GM19025 (cell line): ENCODE measurements around the gene MCHR1.
"Not testable (repeated sequence)": the region's sequence is repeated elsewhere in the genome, so short reads cannot be mapped to it uniquely, and the experiment has no call there.

Experiments used
- ATAC-seq: cut with Tn5 transposase; IDR thresholded peaks from one replicate; pipeline ENCODE4 v1.9.1; 2021; ENCODE audit warnings: mild to moderate bottlenecking, low read depth, moderate library complexity; ENCODE audit not compliant: unreplicated experiment

The MCHR1 gene

DNA sequence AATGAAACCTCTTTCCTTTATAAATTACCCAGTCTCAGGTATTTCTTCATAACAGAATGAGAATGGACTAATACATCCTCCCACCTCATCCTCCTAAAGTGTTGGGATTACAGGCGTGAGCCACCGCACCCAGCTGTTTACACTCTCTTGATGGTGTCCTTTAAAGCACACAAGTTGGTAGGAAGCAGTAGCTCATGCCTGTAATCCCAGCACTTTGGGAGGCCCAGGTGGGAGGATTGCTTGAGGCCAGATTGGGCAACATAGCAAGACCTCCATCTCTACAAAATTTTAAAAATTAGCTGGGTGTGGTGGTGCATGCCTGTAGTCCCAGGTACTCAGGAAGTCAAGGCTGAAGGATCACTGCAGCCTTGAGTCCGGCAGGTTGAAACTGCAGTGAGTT is 23.3 kb upstream of the MCHR1 start:
- ATAC-seq: not testable (repeated sequence)

DNA sequence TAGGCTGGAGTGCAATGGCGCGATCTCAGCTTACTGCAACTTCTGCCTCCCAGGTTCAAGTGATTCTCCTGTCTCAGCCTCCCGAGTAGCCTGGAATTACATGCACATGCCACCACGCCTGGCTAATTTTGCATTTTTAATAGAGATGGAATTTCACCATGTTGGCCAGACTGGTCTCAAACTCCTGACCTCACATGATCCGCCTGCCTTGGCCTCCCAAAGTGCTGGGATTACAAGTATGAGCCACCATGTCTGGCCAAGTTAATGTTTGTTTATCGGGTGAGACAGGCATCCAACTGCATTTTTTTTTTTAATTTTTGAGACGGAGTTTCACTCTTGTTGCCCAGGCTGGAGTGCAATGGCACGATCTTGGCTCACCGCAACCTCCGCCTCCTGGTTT is 22.6 kb upstream of the MCHR1 start:
- ATAC-seq: not testable (repeated sequence)

DNA sequence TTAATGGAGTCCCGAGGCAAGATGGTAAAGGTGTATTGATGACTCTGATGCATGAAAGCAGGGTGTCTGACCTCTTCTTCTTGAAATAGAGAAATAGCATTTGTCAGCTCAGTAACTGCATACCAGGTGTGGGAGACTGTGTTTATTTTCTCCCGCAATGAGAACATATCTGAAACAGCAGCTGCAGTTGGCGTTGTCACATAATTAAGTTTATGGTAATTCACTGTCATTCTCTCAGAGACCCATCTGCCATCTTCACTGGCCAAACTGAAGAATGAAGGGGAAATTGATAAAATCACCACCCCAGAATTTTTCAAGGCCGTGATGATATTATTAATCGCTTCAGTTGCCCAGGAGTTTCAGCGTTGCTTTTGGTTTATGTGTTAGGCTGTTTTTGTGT is 20.1 kb upstream of the MCHR1 start:
- no peak for ATAC-seq

DNA sequence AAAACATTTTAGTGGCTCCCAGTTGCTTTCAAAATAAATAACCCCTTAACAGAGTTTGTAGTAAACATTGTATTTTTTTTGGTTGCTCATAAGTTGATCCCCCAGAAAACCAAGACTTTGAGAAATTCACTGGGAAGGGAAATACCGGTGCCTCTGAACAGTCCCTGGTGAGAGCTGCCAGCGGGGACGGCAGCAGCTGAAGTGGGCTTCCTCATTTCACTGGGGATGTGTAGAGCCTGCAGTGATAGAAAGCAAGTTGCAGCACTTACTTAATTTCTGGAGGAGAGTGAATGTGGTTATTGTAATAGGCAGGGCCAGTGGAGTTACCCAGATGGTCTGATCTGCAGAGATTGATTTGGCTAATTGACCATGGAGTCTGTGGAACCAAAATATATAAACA is 18.6 kb upstream of the MCHR1 start:
- no peak for ATAC-seq

DNA sequence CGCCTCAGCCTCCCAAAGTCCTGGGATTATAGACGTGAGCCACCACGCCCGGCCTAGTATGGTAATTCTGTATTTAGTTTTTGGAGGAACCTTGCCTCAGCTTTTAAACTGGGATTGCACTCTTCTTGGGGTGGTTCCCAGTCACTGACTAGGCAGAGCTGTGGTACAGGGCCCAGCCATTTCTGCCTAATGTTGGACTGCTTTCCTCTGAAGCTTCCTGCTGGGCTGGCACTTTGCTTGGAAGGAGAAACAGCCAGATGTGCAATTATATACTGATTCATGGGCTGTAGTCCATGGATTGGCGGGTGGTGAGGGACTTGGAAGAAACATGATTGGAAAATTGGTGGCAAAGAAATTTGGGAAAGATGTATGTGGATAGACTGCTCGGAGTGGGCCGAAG is 17.6 kb upstream of the MCHR1 start:
- ATAC-seq: no peak

DNA sequence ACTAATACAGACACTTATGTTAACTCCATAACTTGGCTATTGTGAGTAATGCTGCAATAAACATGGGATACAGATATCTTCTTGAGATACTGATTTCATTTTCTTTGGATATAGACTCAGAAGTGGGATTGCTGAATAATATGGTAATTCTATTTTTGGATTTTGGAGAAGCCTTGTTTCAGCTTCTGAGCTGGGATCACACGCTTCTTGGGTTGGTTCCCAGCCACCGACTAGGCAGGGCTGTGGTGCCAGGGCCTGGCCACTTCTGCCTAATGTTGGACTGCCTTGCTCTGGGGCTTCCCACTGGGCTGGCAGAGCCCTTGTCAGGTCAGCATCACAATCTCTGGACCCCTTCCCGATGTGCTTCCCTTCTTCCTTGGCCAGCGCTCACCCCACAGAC is 14.0 kb upstream of the MCHR1 start:
- ATAC-seq: no peak

DNA sequence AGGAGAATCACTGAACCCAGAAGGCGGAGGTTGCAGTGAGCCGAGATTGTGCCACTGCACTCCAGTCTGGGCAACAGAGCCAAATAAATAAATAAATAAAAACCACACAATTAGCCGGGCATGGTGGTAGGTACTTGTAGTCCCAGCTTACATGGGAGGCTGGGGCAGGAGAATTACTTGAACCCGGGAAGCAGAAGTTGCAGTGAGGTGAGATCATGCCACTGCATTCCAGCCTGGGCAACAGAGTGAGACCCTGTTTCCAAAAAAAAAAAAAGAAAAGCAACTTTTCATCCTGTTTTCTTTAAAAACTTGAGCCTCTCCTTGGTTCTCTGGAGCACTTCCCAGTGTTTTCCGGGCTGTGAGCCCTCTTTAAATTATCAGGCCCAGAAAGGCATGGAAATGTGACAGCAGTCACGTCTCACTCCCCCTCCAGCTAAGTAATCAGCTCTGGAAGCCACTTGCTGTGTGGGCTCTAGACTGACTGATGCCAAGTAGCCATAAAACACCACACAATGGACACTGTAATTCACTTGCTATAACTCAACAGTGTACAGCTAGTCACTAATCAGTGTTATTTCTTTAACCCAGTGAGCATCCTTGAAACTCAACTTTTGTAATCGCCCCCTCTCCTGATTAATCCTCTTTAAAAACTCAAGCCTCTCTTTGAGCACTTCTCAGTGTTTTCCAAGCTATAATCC is 13.0 kb upstream of the MCHR1 start:
- ATAC-seq: no peak

DNA sequence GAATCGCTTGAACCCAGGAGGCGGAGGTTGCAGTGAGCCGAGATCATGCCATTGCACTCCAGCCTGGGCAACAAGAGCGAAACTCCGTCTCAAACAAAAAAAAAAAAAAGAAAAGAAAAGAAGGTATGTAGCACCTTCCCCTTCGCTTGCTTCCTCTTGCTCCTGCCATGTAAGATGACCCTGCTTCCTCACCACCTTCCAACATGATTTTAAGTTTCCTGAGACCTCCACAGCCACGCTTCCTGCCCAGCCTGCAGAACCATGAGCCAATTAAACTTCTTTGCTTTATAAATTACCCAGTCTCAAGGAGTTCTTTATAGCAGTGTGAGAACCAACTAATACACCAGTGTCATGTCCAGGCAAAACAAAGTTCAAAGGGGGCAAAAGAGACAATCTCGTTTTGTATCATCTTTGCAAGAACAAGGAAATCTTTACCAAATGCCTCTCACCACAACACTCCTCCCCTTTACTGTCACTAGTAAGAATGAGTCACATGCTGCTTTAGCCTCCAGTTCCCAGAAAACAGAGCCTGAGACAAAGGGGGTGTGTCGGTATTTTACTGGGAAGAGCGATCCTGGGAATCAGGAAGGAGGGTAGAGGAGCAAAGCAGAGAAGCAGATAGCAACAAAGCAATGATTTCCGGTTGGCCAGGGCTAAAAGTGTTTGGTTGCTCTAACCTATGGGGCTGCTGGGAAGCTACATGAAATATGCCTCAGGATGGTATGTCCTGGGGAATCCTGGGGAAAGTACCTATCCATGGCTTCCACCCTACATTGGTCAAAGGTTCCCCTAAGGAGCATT is 10.5 kb upstream of the MCHR1 start:
- ATAC-seq: no peak

DNA sequence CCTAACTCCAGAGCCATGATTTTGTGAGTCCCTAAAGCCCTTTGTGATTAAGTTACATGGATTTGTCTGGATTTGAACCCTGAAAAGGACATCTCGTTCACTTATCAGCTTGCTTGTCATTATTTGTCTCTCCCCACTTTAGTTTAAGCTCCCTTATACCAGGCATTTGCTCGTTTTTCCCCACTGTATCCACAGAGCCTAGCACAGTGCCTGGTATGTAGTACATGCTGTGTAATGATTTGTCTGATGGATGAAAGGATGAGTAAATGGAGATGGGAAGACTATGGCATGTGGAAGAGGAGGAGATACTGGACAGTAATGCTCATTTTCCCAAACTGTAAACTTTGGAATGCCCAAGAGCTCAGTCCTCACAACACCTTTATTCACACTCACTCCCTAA is 9.2 kb upstream of the MCHR1 start:
- no peak for ATAC-seq

DNA sequence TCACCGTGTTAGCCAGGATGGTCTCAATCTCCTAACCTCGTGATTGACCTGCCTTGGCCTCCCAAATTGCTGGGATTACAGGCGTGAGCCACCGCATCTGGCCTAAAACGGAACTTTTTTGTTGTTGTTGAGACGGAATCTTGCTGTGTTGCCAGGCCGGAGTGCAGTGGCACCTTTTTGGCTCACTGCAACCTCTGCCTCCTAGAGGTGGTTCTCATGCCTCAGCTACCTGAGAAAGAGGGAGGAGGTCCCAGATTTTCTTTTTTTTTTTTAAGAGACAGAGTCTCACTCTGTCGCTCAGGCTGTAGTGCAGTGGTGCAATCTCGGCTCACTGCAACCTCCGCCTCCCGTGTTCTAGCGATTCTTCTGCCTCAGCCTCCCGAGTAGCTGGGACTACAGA is 7.9 kb upstream of the MCHR1 start:
- ATAC-seq: no peak

DNA sequence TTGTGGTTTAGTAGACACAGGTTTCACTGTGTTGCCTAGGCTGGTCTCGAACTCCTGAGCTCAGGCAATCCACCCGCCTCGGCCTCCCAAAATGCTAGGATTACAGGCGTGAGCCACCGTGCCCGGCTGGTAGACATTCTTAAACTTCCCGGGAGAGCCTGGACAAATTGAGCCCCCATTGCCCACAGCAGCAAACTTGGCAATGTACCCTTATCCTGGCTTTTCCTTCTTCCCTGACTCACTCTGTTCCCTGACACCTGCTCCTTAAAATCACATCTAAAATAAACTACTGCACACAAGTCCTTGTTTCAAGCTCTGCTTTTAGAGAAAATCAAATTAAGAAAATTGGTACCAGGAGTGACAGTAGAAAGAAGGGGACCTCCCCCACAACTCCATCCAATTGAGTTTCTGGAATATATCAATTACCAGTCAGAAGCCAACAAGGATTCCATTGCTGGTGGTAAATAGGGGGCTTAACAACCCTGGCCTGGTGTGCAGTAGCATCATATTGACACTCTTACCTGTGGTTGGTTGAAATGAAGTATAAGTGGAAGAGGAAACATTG is 7.4 kb upstream of the MCHR1 start:
- ATAC-seq: no peak

DNA sequence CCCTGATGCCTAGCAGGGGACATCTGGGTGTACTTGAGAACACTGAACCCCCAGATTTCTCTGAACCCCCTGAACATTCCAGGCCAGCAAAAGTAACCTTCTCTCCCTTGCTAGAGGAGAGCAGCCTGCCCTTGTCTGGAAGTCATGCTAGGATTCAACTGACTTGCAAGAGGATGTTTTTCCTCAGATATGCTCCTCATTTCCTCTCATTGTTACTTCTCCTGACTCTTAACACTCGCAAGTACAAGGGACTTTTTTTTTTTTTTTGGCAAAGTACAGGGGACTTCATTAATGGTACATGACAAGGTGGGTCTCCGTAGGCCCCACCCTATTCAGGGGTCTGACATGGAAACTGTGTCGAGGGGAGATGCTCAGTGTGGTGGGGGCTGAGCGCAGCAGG is 6.3 kb upstream of the MCHR1 start:
- no peak for ATAC-seq

DNA sequence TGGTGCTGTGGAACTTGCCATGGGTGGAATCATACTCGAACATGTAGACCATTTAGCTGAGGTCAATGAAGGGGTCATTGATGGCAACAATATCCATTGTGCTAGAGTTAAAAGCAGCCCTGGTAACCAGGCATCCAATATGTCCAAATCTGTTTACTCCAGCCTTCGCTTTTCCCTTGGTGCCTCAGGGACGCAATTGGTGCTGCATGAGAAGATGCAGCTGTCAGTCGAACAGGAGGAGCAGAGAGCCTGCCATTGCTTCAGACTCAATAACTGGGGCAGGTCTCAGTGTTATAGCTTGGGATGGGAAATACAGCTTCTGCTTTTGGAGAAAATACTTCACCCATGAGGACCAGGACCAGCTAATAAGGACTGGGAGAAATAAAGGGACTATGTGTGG is 5.0 kb upstream of the MCHR1 start:
- ATAC-seq: no peak

DNA sequence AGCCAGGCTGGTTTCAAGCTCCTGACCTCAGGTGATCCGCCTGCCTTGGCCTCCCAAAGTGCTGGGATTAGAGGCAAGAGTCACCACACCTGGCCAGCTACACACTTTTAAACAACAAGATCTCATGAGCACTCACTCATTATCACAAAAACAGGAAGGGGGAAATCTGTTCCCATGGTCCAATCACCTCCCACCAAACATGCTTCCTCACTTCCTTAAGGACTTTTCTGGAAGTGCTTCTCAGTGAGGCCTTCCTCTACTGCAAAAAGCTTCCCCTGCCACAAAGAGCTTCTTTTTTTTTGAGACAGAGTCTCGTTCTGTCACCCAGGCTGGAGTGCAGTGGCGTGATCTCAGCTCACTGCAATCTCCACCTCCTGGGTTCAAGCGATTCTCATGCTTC is 3.1 kb upstream of the MCHR1 start:
- not testable (repeated sequence) for ATAC-seq

DNA sequence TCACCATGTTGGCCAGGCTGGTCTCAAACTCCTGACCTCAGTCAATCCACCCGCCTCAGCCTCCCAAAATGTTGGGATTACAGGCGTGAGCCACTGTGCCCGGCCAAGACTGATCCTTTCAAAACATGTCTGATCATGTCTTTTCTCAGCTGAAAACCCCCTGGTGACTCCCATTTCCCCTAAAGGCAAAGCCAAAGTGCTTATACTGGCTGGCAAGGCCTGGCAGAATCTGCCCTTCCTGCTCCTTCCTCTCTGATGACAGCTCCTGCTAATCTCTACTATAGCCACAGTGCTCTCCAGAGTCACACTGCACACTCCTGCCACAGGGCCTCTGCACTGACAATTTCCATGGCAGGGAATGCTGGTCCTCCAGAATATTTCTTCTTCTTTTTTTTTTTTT is 2.6 kb upstream of the MCHR1 start:
- ATAC-seq: no peak

DNA sequence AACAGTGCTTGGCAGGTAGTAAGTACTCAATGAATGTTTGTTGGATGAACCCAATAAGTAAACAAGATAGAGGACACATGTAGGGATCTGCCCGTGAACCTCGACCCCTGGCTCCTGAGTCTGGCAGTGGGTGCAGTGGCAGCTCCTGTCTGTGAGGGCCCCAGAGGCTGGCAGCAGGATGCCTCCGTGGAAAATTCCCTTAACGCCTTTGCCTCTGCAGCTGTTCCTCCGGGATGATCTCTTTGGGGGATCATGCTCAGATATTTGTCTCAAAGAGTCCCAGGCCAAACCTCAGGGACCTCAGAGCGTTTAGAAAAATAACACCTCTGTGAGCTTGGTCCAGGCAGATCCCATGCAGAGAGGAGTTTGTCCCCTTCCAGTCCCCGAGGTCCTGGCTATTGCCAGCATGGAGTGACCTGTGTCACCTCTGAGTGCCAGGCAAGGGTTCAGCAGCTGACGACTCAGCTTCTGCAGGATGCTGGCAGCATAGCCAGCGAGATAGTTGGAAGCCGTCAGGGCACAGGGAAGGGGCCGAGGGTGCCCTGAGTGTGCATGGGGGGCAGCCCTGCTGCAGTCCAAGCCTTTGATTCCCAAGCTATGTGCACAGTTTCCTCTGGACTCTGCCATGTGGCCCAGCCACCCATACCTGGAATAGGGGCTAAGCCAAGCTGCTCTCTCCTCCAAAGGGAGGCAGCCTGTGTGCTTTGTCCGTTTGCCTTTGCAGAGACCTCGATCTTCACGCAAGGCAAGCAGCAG is 613 bp upstream of the MCHR1 start:
- no peak for ATAC-seq

DNA sequence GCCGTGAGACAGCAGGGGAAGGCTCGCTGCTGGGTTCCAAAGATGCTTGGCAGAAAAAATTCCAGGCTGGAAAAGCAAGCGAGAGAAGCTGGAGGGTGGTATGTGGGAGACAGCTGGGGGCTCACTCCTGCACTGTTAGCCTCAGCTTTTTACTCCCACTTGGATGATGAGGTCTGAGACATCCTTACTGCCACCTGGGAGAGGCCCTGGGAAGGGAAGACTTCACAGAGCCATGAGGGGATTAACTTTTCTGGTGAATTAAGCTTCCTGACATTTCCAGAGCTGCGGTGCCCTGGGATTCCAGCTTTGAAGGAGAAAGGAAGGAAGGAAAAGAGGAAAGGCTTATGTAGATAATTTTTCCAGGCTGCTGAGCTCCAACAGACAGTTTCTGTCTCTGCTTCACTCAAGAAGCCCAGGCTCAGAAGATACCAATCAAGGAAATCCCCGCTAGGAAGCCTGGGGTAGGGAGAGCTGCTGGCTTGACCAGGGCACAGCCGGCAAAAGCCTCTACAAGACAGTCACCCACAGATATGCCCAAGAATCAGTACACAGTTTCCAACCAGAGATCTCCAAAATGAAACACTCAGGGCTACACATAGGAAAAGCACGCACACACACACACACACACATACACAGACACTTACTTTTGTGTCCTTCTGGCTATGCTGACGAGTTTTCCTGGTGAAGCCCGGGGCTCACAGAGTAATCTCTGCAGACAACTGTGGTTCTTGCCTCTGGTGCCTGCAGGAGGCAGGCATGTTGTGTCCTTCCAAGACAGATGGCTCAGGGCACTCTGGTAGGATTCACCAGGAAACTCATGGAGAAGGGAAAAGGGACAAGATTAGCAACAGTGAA is 907 bp downstream of the MCHR1 start:
- ATAC-seq: no peak

DNA sequence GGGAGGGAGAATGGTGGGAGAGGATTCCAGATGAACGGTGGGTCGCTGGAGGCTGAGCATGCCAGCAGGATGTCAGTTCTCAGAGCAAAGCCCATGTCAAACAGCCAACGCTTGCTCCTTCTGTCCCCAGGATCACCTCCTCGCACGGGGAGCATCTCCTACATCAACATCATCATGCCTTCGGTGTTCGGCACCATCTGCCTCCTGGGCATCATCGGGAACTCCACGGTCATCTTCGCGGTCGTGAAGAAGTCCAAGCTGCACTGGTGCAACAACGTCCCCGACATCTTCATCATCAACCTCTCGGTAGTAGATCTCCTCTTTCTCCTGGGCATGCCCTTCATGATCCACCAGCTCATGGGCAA is 1.5 kb downstream of the MCHR1 start:
- no peak for ATAC-seq

DNA sequence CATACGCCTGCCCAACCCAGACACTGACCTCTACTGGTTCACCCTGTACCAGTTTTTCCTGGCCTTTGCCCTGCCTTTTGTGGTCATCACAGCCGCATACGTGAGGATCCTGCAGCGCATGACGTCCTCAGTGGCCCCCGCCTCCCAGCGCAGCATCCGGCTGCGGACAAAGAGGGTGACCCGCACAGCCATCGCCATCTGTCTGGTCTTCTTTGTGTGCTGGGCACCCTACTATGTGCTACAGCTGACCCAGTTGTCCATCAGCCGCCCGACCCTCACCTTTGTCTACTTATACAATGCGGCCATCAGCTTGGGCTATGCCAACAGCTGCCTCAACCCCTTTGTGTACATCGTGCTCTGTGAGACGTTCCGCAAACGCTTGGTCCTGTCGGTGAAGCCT is 2.2 kb downstream of the MCHR1 start:
- ATAC-seq: no peak

DNA sequence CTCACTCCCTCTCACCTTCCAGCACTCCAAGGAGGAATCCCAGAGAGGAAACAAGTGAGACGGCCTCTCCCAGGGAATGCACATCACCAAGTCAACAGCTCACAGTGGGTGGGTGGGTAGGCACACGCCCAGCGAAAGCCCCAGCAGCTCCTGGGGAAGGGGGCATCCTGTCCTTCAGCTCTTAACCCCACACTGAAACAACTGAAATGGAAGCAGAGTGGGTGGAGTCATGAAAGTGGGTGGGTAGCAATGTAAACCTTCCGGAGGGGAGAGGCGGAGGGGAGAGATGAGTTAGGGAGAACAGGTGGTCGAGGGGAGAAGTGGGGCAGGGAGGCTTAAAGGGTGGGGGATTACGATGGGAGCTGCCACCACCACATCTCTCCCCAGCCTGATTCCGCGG is 5.4 kb downstream of the MCHR1 start:
- no peak for ATAC-seq
